Erythroblast (primary cell): Measurements from ENCODE around the gene CPM.

Experiments
- DNase-seq, 2 experiments: peaks; one replicate each; lab custom pipeline; 2025; lab: John Stamatoyannopoulos, UW
- GATA1 ChIP-seq: IDR thresholded peaks from 2 replicates; pipeline ENCODE4 v1.6.1; 2011; ENCODE audit warnings: low read depth, mild to moderate bottlenecking, control low read depth, low read length, moderate library complexity
- POLR2A ChIP-seq: IDR thresholded peaks from 2 replicates; pipeline ENCODE4 v1.6.1; 2011; ENCODE audit warnings: mild to moderate bottlenecking, low read length

CPM gene

GRCh38 chr12:68839183-68840147 lies 93.5 kb downstream of the CPM start:
- no peak for DNase-seq
- TF ChIP-seq POLR2A = no peak

GRCh38 chr12:68838046-68838886 lies 94.7 kb downstream of the CPM start:
- no peak for DNase-seq
- TF ChIP-seq POLR2A (no peak), GATA1 (no peak)

- TF ChIP-seq POLR2A (no peak), GATA1 (no peak)
- DNase-seq = no peak
These were observed 95.8 kb downstream of the CPM start for GRCh38 chr12:68837215-68837614.

GRCh38 chr12:68835333-68835908 lies 97.5 kb downstream of the CPM start:
- TF ChIP-seq GATA1 (no peak), POLR2A (no peak)
- DNase-seq = no peak

- TF ChIP-seq POLR2A (no peak), GATA1 (no peak)
- no peak for DNase-seq
These were observed 99.5 kb downstream of the CPM start for GRCh38 chr12:68833508-68833907.

- TF ChIP-seq GATA1 = no peak
- TF ChIP-seq POLR2A = no peak
- no peak for DNase-seq
These were observed 100.5 kb downstream of the CPM start for GRCh38 chr12:68832504-68832867.

GRCh38 chr12:68831751-68832503 lies 101.0 kb downstream of the CPM start:
- no peak for TF ChIP-seq POLR2A
- TF ChIP-seq GATA1 = no peak
- DNase-seq = no peak

GRCh38 chr12:68831272-68831671 lies 101.7 kb downstream of the CPM start:
- DNase-seq = peak in 1 of 2 experiments; percentile 18

GRCh38 chr12:68828672-68829068 lies 104.3 kb downstream of the CPM start:
- no peak for DNase-seq
- no peak for TF ChIP-seq POLR2A
- no peak for TF ChIP-seq GATA1

More at GRCh38 chr12:68831272-68831671, 101.7 kb downstream of the CPM start:
- TF ChIP-seq GATA1 = no peak
- TF ChIP-seq POLR2A = no peak

- TF ChIP-seq GATA1 (no peak), POLR2A (no peak)
- no peak for DNase-seq
These were observed 104.9 kb downstream of the CPM start for GRCh38 chr12:68827895-68828671.

GRCh38 chr12:68825569-68826217 lies 107.3 kb downstream of the CPM start:
- TF ChIP-seq GATA1 = no peak
- no peak for TF ChIP-seq POLR2A
- DNase-seq = no peak
